ENCODE data around the gene PPRC1. TPM values are rescaled to one million over a fixed set of nuclear protein-coding genes. Genes with fewer than 3 reads are reported as not detected.

Gene PPRC1
- total RNA-seq, 1 experiment from 2014 or later, result 79.4 TPM

- ChIA-PET CTCF (interaction anchor here (0.9 to 1.7 kb wide), 2 partner anchors 8 to 277 kb away, joined by 5 to 10 read pairs; partner anchors contain the start of gene KCNIP2), POLR2A (interaction anchor here (2.3 kb wide), 1 partner anchor 31 kb away, joined by 9 read pairs; the partner anchor contains the start of gene NOLC1)
- Mint-ChIP-seq H3K27me3 (ENCODE audit: low read depth) (no peaks in the 10 kb centered on the region), H3K27ac (peak within 1 kb of the TSS; percentile 98), H3K9me3 (no peaks in the 10 kb centered on the region), H3K36me3 (no peaks in the 10 kb centered on the region), H3K4me1 (peaks cover 62% of the 10 kb centered on the region), H3K4me3 (peak within 1 kb of the TSS; percentile 84)
- peak; percentile 75 for DNase-seq (ENCODE audit: low spot score)
- ATAC-seq, result peak; percentile 9
- TF ChIP-seq ZNF671 (CRISPR knock-in tag; IDR thresholded peaks at IDR 0.05), result no peak
- TF ChIP-seq FOXP1 (CRISPR knock-in tag; IDR thresholded peaks at IDR 0.05; ENCODE audit: borderline replicate concordance), result peak; percentile 64; the same call in 1 of the 2 replicates
- TF ChIP-seq ATF3 (CRISPR knock-in tag; conservative IDR thresholded peaks at IDR 0.05), result no peak
- TF ChIP-seq MAX (CRISPR knock-in tag; IDR thresholded peaks at IDR 0.05), result peak; percentile 25; the same call in 1 of the 2 replicates
- TF ChIP-seq, protein P1, sequence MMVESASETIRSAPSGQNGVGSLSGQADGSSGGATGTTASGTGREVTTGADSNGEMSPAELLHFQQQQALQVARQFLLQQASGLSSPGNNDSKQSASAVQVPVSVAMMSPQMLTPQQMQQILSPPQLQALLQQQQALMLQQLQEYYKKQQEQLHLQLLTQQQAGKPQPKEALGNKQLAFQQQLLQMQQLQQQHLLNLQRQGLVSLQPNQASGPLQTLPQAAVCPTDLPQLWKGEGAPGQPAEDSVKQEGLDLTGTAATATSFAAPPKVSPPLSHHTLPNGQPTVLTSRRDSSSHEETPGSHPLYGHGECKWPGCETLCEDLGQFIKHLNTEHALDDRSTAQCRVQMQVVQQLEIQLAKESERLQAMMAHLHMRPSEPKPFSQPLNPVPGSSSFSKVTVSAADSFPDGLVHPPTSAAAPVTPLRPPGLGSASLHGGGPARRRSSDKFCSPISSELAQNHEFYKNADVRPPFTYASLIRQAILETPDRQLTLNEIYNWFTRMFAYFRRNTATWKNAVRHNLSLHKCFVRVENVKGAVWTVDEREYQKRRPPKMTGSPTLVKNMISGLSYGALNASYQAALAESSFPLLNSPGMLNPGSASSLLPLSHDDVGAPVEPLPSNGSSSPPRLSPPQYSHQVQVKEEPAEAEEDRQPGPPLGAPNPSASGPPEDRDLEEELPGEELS (CRISPR knock-in tag; IDR thresholded peaks at IDR 0.05), result peak; percentile 52
- TF ChIP-seq CTCF (IDR thresholded peaks at IDR 0.05), result no peak
- TF ChIP-seq ZNF416 (CRISPR knock-in tag; IDR thresholded peaks at IDR 0.05), result 0 out of 2 replicates have a peak, but pooled peaks have one; percentile 41
- TF ChIP-seq, protein P2, sequence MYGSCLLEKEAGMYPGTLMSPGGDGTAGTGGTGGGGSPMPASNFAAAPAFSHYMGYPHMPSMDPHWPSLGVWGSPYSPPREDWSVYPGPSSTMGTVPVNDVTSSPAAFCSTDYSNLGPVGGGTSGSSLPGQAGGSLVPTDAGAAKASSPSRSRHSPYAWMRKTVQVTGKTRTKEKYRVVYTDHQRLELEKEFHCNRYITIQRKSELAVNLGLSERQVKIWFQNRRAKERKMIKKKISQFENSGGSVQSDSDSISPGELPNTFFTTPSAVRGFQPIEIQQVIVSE (CRISPR knock-in tag; IDR thresholded peaks at IDR 0.05; ENCODE audit: borderline replicate concordance), result no peak
- TF ChIP-seq SMAD3 (CRISPR knock-in tag; IDR thresholded peaks at IDR 0.05; ENCODE audit: borderline replicate concordance), result no peak
- TF ChIP-seq E2F1 (CRISPR knock-in tag; IDR thresholded peaks at IDR 0.05), result no peak
- no peak for TF ChIP-seq TP53 (CRISPR knock-in tag; IDR thresholded peaks at IDR 0.05)
- no peak for TF ChIP-seq NFYB (CRISPR knock-in tag; conservative IDR thresholded peaks at IDR 0.05; ENCODE audit: low read depth)
- TF ChIP-seq GTF2I (CRISPR knock-in tag; conservative IDR thresholded peaks at IDR 0.05), result 0 out of 2 replicates have a peak, but pooled peaks have one; percentile 5
- 0 out of 2 replicates have a peak, but pooled peaks have one; percentile 18 for TF ChIP-seq KAT7 (CRISPR knock-in tag; IDR thresholded peaks at IDR 0.05; ENCODE audit: borderline replicate concordance)
- TF ChIP-seq USF1 (CRISPR knock-in tag; IDR thresholded peaks at IDR 0.05), result 0 out of 2 replicates have a peak, but pooled peaks have one; percentile 38
- no peak for TF ChIP-seq TCF7 (CRISPR knock-in tag; IDR thresholded peaks at IDR 0.05; ENCODE audit: low read depth)
- TF ChIP-seq, protein P3, sequence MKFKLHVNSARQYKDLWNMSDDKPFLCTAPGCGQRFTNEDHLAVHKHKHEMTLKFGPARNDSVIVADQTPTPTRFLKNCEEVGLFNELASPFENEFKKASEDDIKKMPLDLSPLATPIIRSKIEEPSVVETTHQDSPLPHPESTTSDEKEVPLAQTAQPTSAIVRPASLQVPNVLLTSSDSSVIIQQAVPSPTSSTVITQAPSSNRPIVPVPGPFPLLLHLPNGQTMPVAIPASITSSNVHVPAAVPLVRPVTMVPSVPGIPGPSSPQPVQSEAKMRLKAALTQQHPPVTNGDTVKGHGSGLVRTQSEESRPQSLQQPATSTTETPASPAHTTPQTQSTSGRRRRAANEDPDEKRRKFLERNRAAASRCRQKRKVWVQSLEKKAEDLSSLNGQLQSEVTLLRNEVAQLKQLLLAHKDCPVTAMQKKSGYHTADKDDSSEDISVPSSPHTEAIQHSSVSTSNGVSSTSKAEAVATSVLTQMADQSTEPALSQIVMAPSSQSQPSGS (CRISPR knock-in tag; IDR thresholded peaks at IDR 0.05; ENCODE audit: borderline replicate concordance, low read depth), result no peak
- TF ChIP-seq ZNF423 (CRISPR knock-in tag; IDR thresholded peaks at IDR 0.05), result peak; percentile 77
- no peak for TF ChIP-seq JAZF1 (CRISPR knock-in tag; IDR thresholded peaks at IDR 0.05)
- TF ChIP-seq, protein P4, sequence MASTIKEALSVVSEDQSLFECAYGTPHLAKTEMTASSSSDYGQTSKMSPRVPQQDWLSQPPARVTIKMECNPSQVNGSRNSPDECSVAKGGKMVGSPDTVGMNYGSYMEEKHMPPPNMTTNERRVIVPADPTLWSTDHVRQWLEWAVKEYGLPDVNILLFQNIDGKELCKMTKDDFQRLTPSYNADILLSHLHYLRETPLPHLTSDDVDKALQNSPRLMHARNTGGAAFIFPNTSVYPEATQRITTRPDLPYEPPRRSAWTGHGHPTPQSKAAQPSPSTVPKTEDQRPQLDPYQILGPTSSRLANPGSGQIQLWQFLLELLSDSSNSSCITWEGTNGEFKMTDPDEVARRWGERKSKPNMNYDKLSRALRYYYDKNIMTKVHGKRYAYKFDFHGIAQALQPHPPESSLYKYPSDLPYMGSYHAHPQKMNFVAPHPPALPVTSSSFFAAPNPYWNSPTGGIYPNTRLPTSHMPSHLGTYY (CRISPR knock-in tag; IDR thresholded peaks at IDR 0.05), result no peak
- no peak for TF ChIP-seq NR1H2 (CRISPR knock-in tag; IDR thresholded peaks at IDR 0.05)
- peak; percentile 41; the same call in 1 of the 2 replicates for TF ChIP-seq ZBTB21 (CRISPR knock-in tag; IDR thresholded peaks at IDR 0.05; ENCODE audit: borderline replicate concordance)
- 0 out of 2 replicates have a peak, but pooled peaks have one; percentile 16 for TF ChIP-seq CBFB (CRISPR knock-in tag; IDR thresholded peaks at IDR 0.05; ENCODE audit: low read depth)
- TF ChIP-seq ZNF263 (CRISPR knock-in tag; IDR thresholded peaks at IDR 0.05; ENCODE audit: low read depth), result no peak
- no peak for TF ChIP-seq CREM (CRISPR knock-in tag; IDR thresholded peaks at IDR 0.05)
- no peak for TF ChIP-seq EMX1 (CRISPR knock-in tag; IDR thresholded peaks at IDR 0.05)
Measured at GRCh38 chr10:102120142-102120990, 12.5 kb upstream of the PPRC1 start, which contains the start of gene LDB1. Gene LDB1, minus strand, starts transcription at chr10:102120368. Its CDS starts 258 bp downstream, at chr10:102120110.

Data from WTC11 (cell line).